Limb (tissue), 2 donors: ENCODE results near the gene CSNK2B.

Experiments
- DNase-seq, 2 donors: peaks; one replicate each; pipeline ENCODE4 v3.0.0-alpha.2; 2016; ENCODE audit errors: extremely low spot score in 2 of 2

The CSNK2B gene

GRCh38 chr6:31636698-31637596, 28.9 kb upstream of the CSNK2B start:
- no peak for DNase-seq

- no peak for DNase-seq
Observed at GRCh38 chr6:31639043-31639442, 26.8 kb upstream of the CSNK2B start.

- no peak for DNase-seq
Observed at GRCh38 chr6:31639449-31639861, 26.4 kb upstream of the CSNK2B start.

GRCh38 chr6:31640612-31641011, 25.3 kb upstream of the CSNK2B start:
- no peak for DNase-seq

DNA sequence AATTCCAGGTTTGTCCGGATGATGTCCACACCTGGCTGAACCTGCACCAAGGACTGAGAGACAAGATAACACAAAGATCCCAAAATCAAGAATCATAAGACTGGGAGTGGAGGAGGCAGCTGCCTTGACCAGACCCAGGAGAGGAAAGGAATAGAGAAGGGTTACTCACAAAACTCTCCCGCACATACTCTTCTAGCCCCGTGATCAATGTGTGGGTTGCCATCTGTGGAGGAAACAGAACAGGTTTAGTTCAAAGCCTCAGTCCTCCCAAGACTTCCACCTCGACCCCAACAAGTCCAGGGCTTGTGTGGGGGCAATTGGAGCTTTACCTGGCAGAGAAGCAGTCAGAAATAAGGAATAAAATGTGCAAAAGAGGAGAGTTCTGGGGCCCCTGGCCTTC, 24.5 kb upstream of the CSNK2B start:
- no peak for DNase-seq

DNA sequence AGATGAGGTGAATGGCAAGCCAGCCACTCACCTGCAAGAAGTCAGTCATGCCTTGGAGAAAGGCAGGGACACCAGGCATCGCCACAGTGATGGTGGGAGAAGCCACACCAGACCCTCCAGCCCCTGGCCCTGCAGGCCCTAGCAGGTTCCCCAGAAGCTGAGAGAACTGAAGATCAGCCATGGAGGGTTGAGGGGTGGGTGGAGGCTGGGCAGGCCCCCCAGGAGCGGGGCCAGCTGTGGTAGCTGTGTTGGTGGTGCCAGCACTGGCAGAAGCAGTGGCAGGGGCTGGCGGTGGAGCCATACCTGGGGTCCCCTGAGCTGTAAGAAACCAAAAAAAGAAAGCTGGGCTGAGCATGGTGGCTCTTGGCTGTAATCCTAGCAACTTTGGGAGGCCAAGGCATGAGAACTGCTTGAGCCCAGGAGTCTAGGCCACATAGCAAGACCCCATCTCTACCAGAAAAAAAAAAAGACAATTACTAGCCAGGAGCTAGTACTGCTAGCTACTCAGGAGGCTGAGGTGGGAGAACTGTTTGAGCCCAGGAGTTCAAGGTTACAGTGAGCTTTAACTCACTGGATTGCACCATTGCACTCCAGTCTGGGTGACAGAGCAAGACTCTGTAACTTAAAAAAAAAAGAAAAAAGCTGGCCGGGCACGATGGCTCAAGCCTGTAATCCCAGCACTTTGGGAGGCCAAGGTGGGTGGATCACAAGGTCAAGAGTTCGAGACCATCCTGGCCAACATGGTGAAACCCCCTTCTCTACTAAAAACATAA, 22.9 kb upstream of the CSNK2B start:
- no peak for DNase-seq

- DNase-seq: no peak
Observed at GRCh38 chr6:31643818-31644454, 21.9 kb upstream of the CSNK2B start.

GRCh38 chr6:31645325-31645724, 20.6 kb upstream of the CSNK2B start:
- DNase-seq: no peak

DNA sequence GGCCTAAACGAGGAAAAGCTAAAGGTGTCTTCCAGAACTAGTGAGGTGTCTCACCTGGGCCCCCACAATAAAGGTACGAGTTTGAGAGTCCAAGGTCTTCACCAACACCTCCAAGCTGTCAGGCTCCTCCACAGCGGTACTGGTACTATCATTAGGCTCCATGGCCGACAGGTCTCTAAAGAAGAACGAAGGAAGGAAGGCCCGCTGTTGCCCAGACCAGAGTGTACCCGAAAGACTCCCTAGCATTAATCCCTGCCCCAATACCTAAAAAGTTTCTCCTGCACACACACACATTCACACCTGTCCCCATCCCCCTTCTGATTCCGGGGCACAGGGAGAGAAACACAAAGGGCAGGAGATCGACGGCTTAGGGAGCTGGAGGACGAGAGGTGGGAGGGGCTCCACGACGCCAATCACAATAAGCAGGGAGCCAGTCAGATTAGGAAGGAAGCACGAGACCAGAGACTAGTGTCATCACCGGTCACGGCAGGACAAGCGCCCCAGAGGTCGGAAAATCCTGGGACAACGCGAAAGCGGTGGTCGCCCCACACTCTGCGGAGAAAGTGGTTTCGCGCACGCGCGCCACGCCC, 14.2 kb upstream of the CSNK2B start:
- peak in 1 of 2 donors; percentile 58 for DNase-seq

GRCh38 chr6:31652925-31653724, 12.8 kb upstream of the CSNK2B start:
- no peak for DNase-seq

GRCh38 chr6:31654574-31655348, 11.1 kb upstream of the CSNK2B start:
- DNase-seq: no peak

GRCh38 chr6:31655349-31656237, 10.3 kb upstream of the CSNK2B start, which contains the start of gene APOM:
APOM (plus strand) TSS chr6:31655894; CDS start chr6:31655967, 73 bp downstream.
- no peak for DNase-seq

- no peak for DNase-seq
Observed at GRCh38 chr6:31657406-31658157, 8.3 kb upstream of the CSNK2B start.

GRCh38 chr6:31658158-31658688, 7.7 kb upstream of the CSNK2B start:
- no peak for DNase-seq

GRCh38 chr6:31658983-31659648, 6.8 kb upstream of the CSNK2B start:
- DNase-seq: no peak

GRCh38 chr6:31659649-31660380, 6.1 kb upstream of the CSNK2B start:
- no peak for DNase-seq
